A549 (cell line): Measurements from ENCODE around the gene PTPA. TPM values are rescaled to one million over a fixed set of nuclear protein-coding genes. Genes with fewer than 3 reads are reported as not detected.

Experiments
- ATAC-seq, 2 experiments: fragments of 200-7000 bp in 1 of 2; fragments of >200 bp in 1 of 2; cut with Nextera tagmentation in 1 of 2; cut with Tn5 transposase in 1 of 2; 3 replicates each; pipeline versions ENCODE4 v1.8.0 to v1.9.1; 2018 to 2020; ENCODE audit warnings: mild to moderate bottlenecking in 1 of 2, moderate library complexity in 1 of 2
- CTCF ChIA-PET: fragments of 300-600 bp; sonication (Branson Sonifier 250); formaldehyde crosslinking; extraction: SDS; loops from one replicate; lab custom pipeline; 2021; ENCODE audit warnings: antibody characterized with exemption, inconsistent platforms; lab: Yijun Ruan, JAX
- POLR2A ChIA-PET: fragments of 350-600 bp; formaldehyde crosslinking; extraction: SDS; loops from one replicate; lab custom pipeline; 2021; ENCODE audit warnings: antibody characterized with exemption, inconsistent platforms; lab: Yijun Ruan, JAX
- DNase-seq, 2 experiments: peaks; one replicate each; pipeline versions ENCODE4 v3.0.0 to v3.0.0-alpha.2; 2011 to 2016; ENCODE audit warnings: low read depth in 1 of 2, low spot score in 1 of 2
- FAIRE-seq: peaks from 2 replicates; lab custom pipeline; 2011; peaks lifted over from hg19 to GRCh38; lab: Jason Lieb, UNC
- H3K27ac ChIP-seq, 2 experiments: fragments of >200 bp; sonication (Bioruptor Twin); formaldehyde crosslinking; 3 replicates each; pipeline ENCODE4 v1.5.1; 2016 to 2017
- H3K4me1 ChIP-seq: fragments of >200 bp; sonication (Bioruptor Twin); formaldehyde crosslinking; 3 replicates; pipeline ENCODE4 v1.6.1; 2016
- H3K4me2 ChIP-seq: fragments of >200 bp; sonication (Bioruptor Twin); formaldehyde crosslinking; 3 replicates; pipeline ENCODE4 v1.6.1; 2016
- H3K4me3 ChIP-seq: fragments of >200 bp; sonication (Bioruptor Twin); formaldehyde crosslinking; 3 replicates; pipeline ENCODE4 v1.5.1; 2016
- H3K9me3 ChIP-seq: fragments of >200 bp; sonication (Bioruptor Twin); formaldehyde crosslinking; 3 replicates; pipeline ENCODE4 v1.6.1; 2016
- BHLHE40 ChIP-seq: IDR thresholded peaks from 2 replicates; pipeline ENCODE4 v1.6.1; 2012; ENCODE audit warnings: low read depth, low read length, inconsistent platforms
- CEBPB ChIP-seq, 2 experiments: fragments of >200 bp in 1 of 2; sonication (Bioruptor Twin) in 1 of 2; formaldehyde crosslinking in 1 of 2; IDR thresholded peaks; 2 replicates each; pipeline ENCODE4 v1.6.1; 2012 to 2016
- CHD4 ChIP-seq: fragments of 200-600 bp; sonication (generic); IDR thresholded peaks from 2 replicates; pipeline ENCODE4 v1.6.1; 2016; ENCODE audit warnings: antibody characterized with exemption, mild to moderate bottlenecking, borderline replicate concordance
- EHMT2 ChIP-seq: fragments of 200-600 bp; sonication (generic); IDR thresholded peaks from 2 replicates; pipeline ENCODE4 v1.6.1; 2016; ENCODE audit warnings: antibody characterized with exemption, low read depth, mild to moderate bottlenecking, moderate library complexity
- ESRRA ChIP-seq: fragments of 150-350 bp; IDR thresholded peaks from 2 replicates; pipeline ENCODE4 v1.6.1; 2014; ENCODE audit warnings: mild to moderate bottlenecking, low read length, borderline replicate concordance
- HOXA7 ChIP-seq: fragments of 250-450 bp; sonication (Bioruptor Pico); IDR thresholded peaks from 2 replicates; pipeline ENCODE4 v1.5.0; 2020; ENCODE audit warnings: mild to moderate bottlenecking, moderate library complexity
- HOXB13 ChIP-seq: fragments of 250-450 bp; sonication (Bioruptor Pico); IDR thresholded peaks from 2 replicates; pipeline ENCODE4 v1.5.0; 2020; ENCODE audit warnings: low read depth, mild to moderate bottlenecking, moderate library complexity
- HOXB5 ChIP-seq: fragments of 250-450 bp; sonication (Bioruptor Pico); IDR thresholded peaks from 2 replicates; pipeline ENCODE4 v1.5.0; 2020; ENCODE audit warnings: mild to moderate bottlenecking, moderate library complexity
- JUN ChIP-seq, 2 experiments: fragments of >200 bp; sonication (Bioruptor Twin); formaldehyde crosslinking; IDR thresholded peaks; 2 replicates in 1 of 2; 3 replicates in 1 of 2; pipeline ENCODE4 v1.6.1; 2016 to 2017
- KDM1A ChIP-seq: fragments of 200-600 bp; sonication (generic); IDR thresholded peaks from 2 replicates; pipeline ENCODE4 v1.6.1; 2016; ENCODE audit warnings: low read depth, mild to moderate bottlenecking
- KDM5A ChIP-seq: fragments of 200-600 bp; sonication (generic); IDR thresholded peaks from 2 replicates; pipeline ENCODE4 v1.6.1; 2016; ENCODE audit warnings: antibody characterized with exemption, mild to moderate bottlenecking
- NPAS2 ChIP-seq: fragments of 250-450 bp; sonication (Bioruptor Pico); IDR thresholded peaks from 2 replicates; pipeline ENCODE4 v1.8.0; 2022; ENCODE audit warnings: mild to moderate bottlenecking, moderate library complexity, borderline replicate concordance
- NR3C1 ChIP-seq: fragments of >200 bp; sonication (Bioruptor Twin); formaldehyde crosslinking; IDR thresholded peaks from 3 replicates; pipeline ENCODE4 v1.6.1; 2017
- POLR2A ChIP-seq: IDR thresholded peaks from 2 replicates; pipeline ENCODE4 v1.6.1; 2012; ENCODE audit warnings: mild to moderate bottlenecking, low read length
- RAD21 ChIP-seq, 2 experiments: fragments of >200 bp in 1 of 2; sonication (Bioruptor Twin) in 1 of 2; formaldehyde crosslinking in 1 of 2; IDR thresholded peaks in 1 of 2; conservative IDR thresholded peaks in 1 of 2; 2 replicates in 1 of 2; 3 replicates in 1 of 2; pipeline ENCODE4 v1.6.1; 2012 to 2018; ENCODE audit warnings: inconsistent platforms in 1 of 2
- RARB ChIP-seq: fragments of 250-450 bp; sonication (Bioruptor Pico); IDR thresholded peaks from 2 replicates; pipeline ENCODE4 v1.8.0; 2021; ENCODE audit warnings: mild to moderate bottlenecking, moderate library complexity
- RCOR1 ChIP-seq: fragments of 150-350 bp; IDR thresholded peaks from 2 replicates; pipeline ENCODE4 v1.6.1; 2014; ENCODE audit warnings: antibody characterized with exemption, low read length, low read depth
- RFX5 ChIP-seq: fragments of 450-650 bp; IDR thresholded peaks from 2 replicates; pipeline ENCODE4 v1.7.1; 2014; ENCODE audit warnings: antibody characterized with exemption, mild to moderate bottlenecking, moderate library complexity
- TP53 ChIP-seq: fragments of 250-450 bp; sonication (Bioruptor Pico); IDR thresholded peaks from 2 replicates; pipeline ENCODE4 v1.5.0; 2021; ENCODE audit warnings: mild to moderate bottlenecking, moderate library complexity
- ZNF302 ChIP-seq: fragments of 250-450 bp; sonication (Bioruptor Pico); IDR thresholded peaks from 2 replicates; pipeline ENCODE4 v1.9.0; 2021; ENCODE audit warnings: inconsistent platforms, mild to moderate bottlenecking, moderate library complexity
- WGBS: methylation state at CpG from one replicate; pipeline ENCODE4 v1.1.6; 2017; ENCODE audit errors: missing lambda C conversion rate; 5-methylcytosine and 5-hydroxymethylcytosine counted together
- polyA plus RNA-seq, 4 experiments: library from polyadenylated mRNA; depleted of rRNA in 3 of 4; stranded (reverse); fragments of >200 nt; fragmentation: RNase III in 1 of 4; extraction: RNeasy Plus Mini Kit Qiagen cat#74134 plus additional on column Dnase treatment in 1 of 4; gene quantifications; 2 replicates in 3 of 4; 3 replicates in 1 of 4; pipeline ENCODE4 v1.2.3, GENCODE V29; 2011 to 2017
- TF ChIP-seq, protein P1 (sequence below): fragments of 250-450 bp; sonication (Bioruptor Pico); IDR thresholded peaks from 2 replicates; pipeline ENCODE4 v1.5.0; 2021; ENCODE audit warnings: mild to moderate bottlenecking, moderate library complexity, borderline replicate concordance
- TF ChIP-seq, protein P2 (sequence below): fragments of 150-350 bp; IDR thresholded peaks from 2 replicates; pipeline ENCODE4 v1.6.1; 2014; ENCODE audit warnings: low read depth, mild to moderate bottlenecking, low read length
- TF ChIP-seq, protein P3 (sequence below): fragments of 200-600 bp; sonication (generic); IDR thresholded peaks from 2 replicates; pipeline ENCODE4 v1.6.1; 2016; ENCODE audit warnings: antibody characterized with exemption, mild to moderate bottlenecking, moderate library complexity

The PTPA gene
- polyA plus RNA-seq, 2 of the 4 experiments (the other 2 are of a cell fraction) = 140 to 161 TPM

- TF ChIP-seq HOXB13 (CRISPR knock-in tag) (no peak), NPAS2 (no peak), CHD4 (no peak)
These were observed 24.3 kb downstream of the PTPA start (continued) for GRCh38 chr9:129135476-129135875.

- FAIRE-seq (no peak), ATAC-seq (no peak), DNase-seq (no peak)
- no peak for TF ChIP-seq RFX5
- Histone ChIP-seq H3K4me1 (peaks cover 38% of the 10 kb centered on the region), H3K4me2 (no peak overlapping the region), H3K27ac (no peak overlapping the region), H3K9me3 (no peaks in the 10 kb centered on the region), H3K4me3 (no peak overlapping the region)
- 87% methylated on average over 16 of the region's 16 CpGs for WGBS
- CTCF ChIA-PET = interaction anchor here (0.9 to 28.1 kb wide), 8 partner anchors 8 to 495 kb away, joined by 3 to 1029 read pairs (median 162); partner anchors contain the start of genes ASB6, C9orf50, IER5L and NTMT1
- POLR2A ChIA-PET = no interaction called here
These were observed 25.3 kb downstream of the PTPA start for GRCh38 chr9:129136446-129137035.

- Histone ChIP-seq H3K4me1 (peaks cover 44% of the 10 kb centered on the region), H3K9me3 (no peaks in the 10 kb centered on the region), H3K4me3 (no peak overlapping the region), H3K27ac (peak overlapping the region; percentile 99; a peak in 5 of 6 replicates), H3K4me2 (no peak overlapping the region)
- FAIRE-seq = no peak
- TF ChIP-seq HOXB13 (CRISPR knock-in tag) = no peak
- no peak for TF ChIP-seq ESRRA
- no peak for TF ChIP-seq POLR2A
- no peak for TF ChIP-seq RAD21 (conservative IDR thresholded peaks at IDR 0.05 in 1 of 2, IDR thresholded peaks at IDR 0.05 in 1 of 2)
- TF ChIP-seq BHLHE40 = no peak
- TF ChIP-seq, protein P1, sequence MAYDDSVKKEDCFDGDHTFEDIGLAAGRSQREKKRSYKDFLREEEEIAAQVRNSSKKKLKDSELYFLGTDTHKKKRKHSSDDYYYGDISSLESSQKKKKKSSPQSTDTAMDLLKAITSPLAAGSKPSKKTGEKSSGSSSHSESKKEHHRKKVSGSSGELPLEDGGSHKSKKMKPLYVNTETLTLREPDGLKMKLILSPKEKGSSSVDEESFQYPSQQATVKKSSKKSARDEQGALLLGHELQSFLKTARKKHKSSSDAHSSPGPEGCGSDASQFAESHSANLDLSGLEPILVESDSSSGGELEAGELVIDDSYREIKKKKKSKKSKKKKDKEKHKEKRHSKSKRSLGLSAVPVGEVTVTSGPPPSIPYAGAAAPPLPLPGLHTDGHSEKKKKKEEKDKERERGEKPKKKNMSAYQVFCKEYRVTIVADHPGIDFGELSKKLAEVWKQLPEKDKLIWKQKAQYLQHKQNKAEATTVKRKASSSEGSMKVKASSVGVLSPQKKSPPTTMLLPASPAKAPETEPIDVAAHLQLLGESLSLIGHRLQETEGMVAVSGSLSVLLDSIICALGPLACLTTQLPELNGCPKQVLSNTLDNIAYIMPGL (CRISPR knock-in tag) = no peak
- TF ChIP-seq, protein P2, sequence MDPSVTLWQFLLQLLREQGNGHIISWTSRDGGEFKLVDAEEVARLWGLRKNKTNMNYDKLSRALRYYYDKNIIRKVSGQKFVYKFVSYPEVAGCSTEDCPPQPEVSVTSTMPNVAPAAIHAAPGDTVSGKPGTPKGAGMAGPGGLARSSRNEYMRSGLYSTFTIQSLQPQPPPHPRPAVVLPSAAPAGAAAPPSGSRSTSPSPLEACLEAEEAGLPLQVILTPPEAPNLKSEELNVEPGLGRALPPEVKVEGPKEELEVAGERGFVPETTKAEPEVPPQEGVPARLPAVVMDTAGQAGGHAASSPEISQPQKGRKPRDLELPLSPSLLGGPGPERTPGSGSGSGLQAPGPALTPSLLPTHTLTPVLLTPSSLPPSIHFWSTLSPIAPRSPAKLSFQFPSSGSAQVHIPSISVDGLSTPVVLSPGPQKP = no peak
- no peak for TF ChIP-seq KDM5A
- no peak for TF ChIP-seq HOXA7
- TF ChIP-seq RARB = no peak
- TF ChIP-seq RCOR1 = no peak
- TF ChIP-seq HOXB5 (CRISPR knock-in tag) = no peak
- DNase-seq = no peak
- POLR2A ChIA-PET = interaction anchor here (1.3 to 3.5 kb wide), 4 partner anchors 37 to 483 kb away, joined by 3 to 44 read pairs (median 20); partner anchors contain the start of genes C9orf50 and IER5L
- ATAC-seq = no peak
- 96% methylated on average over 14 of the region's 19 CpGs for WGBS
- CTCF ChIA-PET = interaction anchor here (0.8 to 28.1 kb wide), 15 partner anchors 9 to 653 kb away, joined by 3 to 1029 read pairs (median 5); partner anchors contain the start of genes ASB6, C9orf50, IER5L and NTMT1
These were observed 26.3 kb downstream of the PTPA start for GRCh38 chr9:129137292-129138143.

DNA sequence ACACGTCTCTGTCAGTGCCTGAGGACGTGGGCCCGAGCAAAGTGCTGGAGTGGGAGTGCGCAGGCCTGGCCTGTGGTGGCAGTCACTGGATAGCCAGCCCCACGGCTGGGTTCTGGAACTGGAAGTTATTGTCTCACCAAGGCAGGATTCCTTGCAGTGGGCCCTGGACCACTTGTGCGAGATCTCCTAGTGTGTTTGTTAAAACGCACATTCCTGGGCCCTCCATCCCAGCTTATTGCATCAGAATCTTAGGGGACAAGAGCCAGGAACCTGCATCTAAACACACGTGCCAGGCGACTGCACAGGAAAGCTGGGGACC is 26.9 kb downstream of the PTPA start:
- H3K27ac ChIP-seq = peak overlapping the region; percentile 99; a peak in 5 of 6 replicates
- CTCF ChIA-PET = interaction anchor here (0.8 to 28.1 kb wide), 23 partner anchors 10 to 652 kb away, joined by 3 to 1029 read pairs (median 5); partner anchors contain the start of genes ASB6, C9orf50, IER5L and NTMT1
- peaks cover 49% of the 10 kb centered on the region for H3K4me1 ChIP-seq
- DNase-seq = no peak
- H3K4me2 ChIP-seq = no peak overlapping the region
- H3K9me3 ChIP-seq = no peaks in the 10 kb centered on the region
- no peak for ATAC-seq
- POLR2A ChIA-PET = interaction anchor here (1.3 to 3.5 kb wide), 4 partner anchors 36 to 483 kb away, joined by 3 to 44 read pairs (median 20); partner anchors contain the start of genes C9orf50 and IER5L
- no peak for FAIRE-seq
- no peak overlapping the region for H3K4me3 ChIP-seq
- 81% methylated on average over 9 of the region's 9 CpGs for WGBS
- TF ChIP-seq JUN (IDR thresholded peaks at IDR 0.05) (no peak), TP53 (CRISPR knock-in tag) (no peak), ESRRA (no peak), EHMT2 (no peak), CEBPB (IDR thresholded peaks at IDR 0.05) (no peak), ZNF302 (CRISPR knock-in tag) (no peak), POLR2A (no peak), NR3C1 (no peak), KDM1A (no peak), RARB (no peak)
- TF ChIP-seq, protein P3, sequence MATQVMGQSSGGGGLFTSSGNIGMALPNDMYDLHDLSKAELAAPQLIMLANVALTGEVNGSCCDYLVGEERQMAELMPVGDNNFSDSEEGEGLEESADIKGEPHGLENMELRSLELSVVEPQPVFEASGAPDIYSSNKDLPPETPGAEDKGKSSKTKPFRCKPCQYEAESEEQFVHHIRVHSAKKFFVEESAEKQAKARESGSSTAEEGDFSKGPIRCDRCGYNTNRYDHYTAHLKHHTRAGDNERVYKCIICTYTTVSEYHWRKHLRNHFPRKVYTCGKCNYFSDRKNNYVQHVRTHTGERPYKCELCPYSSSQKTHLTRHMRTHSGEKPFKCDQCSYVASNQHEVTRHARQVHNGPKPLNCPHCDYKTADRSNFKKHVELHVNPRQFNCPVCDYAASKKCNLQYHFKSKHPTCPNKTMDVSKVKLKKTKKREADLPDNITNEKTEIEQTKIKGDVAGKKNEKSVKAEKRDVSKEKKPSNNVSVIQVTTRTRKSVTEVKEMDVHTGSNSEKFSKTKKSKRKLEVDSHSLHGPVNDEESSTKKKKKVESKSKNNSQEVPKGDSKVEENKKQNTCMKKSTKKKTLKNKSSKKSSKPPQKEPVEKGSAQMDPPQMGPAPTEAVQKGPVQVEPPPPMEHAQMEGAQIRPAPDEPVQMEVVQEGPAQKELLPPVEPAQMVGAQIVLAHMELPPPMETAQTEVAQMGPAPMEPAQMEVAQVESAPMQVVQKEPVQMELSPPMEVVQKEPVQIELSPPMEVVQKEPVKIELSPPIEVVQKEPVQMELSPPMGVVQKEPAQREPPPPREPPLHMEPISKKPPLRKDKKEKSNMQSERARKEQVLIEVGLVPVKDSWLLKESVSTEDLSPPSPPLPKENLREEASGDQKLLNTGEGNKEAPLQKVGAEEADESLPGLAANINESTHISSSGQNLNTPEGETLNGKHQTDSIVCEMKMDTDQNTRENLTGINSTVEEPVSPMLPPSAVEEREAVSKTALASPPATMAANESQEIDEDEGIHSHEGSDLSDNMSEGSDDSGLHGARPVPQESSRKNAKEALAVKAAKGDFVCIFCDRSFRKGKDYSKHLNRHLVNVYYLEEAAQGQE = no peak
